GM18502 (cell line): ENCODE measurements around the gene WFDC9.
"Not testable (repeated sequence)": the region's sequence is repeated elsewhere in the genome, so short reads cannot be mapped to it uniquely, and the experiment has no call there.

Source experiments
- ATAC-seq: cut with Tn5 transposase; IDR thresholded peaks from one replicate; pipeline ENCODE4 v1.9.1; 2021; ENCODE audit warnings: mild to moderate bottlenecking; ENCODE audit not compliant: unreplicated experiment, poor library complexity

Gene WFDC9

DNA sequence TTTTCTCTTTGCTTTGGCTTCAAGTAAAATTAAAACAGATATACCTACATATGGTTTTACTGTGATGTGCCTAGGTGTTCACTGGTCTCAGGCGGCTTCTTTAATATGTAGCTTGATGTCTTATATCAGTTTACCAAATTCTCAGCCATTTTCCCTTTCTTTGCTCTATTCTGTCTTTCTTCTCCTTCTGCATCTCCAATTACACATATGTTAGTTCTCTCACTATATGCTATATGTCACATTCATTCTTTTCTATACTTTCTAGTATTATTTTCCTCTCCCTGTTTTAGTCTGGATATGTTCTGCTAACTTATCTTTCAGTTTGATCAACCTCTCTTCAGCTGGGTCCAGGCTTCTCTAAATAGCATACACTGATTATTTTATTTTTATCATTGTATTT, 37.6 kb downstream of the WFDC9 start:
- ATAC-seq, result no peak

DNA sequence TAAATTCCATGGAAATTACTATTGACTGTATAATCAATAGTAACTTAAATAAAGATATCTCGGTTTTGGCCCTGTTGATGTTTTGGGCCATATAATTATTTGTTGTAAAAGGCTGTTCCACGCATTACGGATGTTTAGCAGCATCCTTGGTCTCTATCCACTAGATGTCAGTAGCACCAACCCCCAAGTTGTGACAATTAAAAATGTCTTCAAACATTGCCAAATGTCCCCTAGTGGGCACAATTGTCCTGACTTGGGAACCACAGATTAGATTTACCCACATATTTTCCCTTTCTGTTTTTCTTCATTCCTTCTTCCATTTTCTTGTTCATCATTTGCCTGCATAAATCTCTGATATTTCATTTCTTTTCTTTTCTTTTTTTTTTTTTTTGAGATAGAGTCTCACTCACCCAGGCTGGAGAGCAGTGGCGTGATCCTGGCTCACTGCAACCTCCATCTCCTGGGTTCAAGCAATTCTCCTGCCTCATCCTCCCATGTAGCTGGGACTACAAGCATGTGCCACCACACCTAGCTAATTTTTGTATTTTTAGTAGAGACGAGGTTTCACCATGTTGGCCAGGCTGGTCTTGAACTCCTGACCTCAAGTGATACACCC, 38.4 kb downstream of the WFDC9 start:
- no peak for ATAC-seq

GRCh38 chr20:45589725-45590124, 41.4 kb downstream of the WFDC9 start:
- ATAC-seq, result no peak

DNA sequence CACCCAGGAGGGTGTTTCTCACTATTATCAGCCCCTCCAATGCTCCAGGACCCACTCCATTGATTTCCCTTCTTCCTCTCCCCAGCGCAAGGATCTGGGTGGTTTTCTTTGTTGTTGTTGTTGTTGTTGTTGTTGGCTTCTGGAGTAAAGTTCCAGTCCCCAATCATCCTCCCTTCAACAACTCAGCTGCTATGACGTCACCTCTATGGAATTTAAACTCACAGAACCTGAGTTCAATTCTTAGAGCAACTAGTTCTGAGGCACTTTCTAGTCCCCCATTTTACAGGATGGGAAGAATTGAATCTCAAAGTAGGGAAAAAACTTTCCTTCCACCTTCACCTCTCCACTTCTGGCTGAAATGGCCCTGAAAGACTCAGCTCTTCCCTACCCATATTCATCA, 42.3 kb downstream of the WFDC9 start:
- no peak for ATAC-seq

- not testable (repeated sequence) for ATAC-seq
These were observed 45.1 kb downstream of the WFDC9 start for GRCh38 chr20:45585986-45586385.

DNA sequence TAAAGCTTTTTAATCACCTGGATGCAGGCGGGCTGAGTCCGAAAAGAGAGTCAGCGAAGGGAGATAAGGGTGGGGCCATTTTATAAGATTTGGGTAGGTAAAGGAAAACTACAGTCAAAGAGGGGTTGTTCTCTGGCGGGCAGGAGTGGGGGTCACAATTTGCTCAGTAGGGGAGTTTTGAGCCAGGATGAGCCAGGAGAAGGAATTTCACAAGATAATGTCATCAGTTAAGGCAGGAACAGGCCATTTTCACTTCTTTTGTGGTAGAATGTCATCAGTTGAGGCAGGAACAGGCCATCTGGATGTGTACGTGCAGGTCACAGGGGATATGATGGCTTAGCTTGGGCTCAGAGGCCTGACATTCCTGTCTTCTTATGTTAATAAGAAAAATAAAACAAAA, 46.8 kb downstream of the WFDC9 start:
- ATAC-seq, result not testable (repeated sequence)

DNA sequence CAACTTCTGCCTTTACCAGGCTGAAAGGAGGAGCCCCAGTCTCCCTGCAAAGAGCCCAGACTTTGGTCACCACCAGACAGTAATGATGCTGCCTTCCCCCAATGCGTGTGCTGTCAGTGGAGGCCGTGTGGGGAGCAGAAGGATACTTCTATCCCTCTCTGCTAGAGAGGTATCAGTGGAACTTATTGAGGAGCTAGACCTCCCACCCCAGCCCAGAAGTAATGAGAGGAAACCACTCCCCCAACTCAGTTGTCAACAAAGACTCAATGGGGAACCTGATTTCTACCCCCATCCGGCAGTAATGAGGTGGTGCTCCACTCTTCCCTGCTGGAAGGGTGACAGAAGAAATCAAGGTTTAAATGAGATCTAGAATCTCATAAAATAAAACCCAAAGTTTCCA, 47.6 kb downstream of the WFDC9 start:
- ATAC-seq, result no peak

DNA sequence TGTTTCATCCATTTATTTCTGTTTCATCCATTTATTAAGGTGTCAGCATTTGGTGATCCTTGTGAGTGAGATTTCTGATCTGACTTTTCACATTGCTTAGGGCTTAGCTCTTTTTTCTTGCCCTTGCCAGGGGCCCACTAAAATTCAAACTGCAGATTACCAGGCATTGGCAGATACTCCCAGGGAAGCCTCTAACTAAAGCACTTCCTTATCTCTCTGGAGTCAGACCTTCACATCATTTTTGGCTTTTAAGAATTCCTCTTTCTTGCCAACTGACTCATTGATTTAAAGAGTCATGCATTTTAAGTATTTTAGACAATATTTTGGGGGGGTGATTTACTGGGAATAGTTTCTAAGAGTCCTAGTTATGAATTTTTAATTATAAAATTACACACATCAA, 49.4 kb downstream of the WFDC9 start:
- ATAC-seq, result no peak

DNA sequence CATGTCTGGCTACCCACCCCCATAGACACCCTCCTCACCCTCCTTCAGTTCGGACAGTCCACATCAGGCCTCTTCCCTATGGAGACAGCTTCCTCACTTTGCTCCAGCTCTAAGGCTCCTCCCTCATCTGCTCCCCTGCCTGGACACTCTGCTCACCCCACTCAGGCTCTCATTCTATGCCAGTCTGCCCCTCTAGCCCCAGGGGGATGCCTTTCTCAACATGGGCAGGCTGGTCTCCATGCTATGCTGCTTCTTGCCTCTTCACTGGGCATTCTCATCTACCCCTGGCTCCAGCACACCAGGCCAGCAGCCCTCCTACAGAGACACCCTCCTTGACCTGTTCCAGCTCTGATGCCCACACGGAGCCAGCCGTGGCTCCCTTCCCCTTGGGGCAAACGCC, 51.9 kb downstream of the WFDC9 start, which contains the start of gene WFDC8:
Gene WFDC8, minus strand, starts transcription at position 101 of the 400 bp plus-strand sequence. Its CDS starts 37 bp downstream, at position 64.
- no peak for ATAC-seq

GRCh38 chr20:45578231-45578630, 52.9 kb downstream of the WFDC9 start:
- ATAC-seq, result no peak

- ATAC-seq, result no peak
These were observed 54.1 kb downstream of the WFDC9 start for GRCh38 chr20:45576995-45577394.

DNA sequence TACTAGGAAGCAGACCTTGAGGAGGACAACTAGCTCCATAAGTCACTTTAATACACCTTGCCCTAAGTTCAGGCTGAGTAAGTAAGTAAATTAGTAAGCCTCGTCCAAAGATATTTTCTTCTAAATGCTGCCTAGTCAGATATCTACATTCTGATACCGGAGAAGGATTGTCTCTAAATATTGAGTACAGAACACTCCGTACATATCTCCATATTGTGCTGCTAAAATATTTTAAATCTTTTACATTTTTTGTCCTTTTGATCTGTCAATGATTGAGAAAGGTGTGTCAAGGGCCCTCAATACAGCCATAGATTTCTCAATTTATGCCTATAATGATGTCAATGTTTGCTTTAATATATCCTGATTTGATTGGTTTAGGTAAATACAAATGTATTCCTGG, 55.2 kb downstream of the WFDC9 start:
- no peak for ATAC-seq

DNA sequence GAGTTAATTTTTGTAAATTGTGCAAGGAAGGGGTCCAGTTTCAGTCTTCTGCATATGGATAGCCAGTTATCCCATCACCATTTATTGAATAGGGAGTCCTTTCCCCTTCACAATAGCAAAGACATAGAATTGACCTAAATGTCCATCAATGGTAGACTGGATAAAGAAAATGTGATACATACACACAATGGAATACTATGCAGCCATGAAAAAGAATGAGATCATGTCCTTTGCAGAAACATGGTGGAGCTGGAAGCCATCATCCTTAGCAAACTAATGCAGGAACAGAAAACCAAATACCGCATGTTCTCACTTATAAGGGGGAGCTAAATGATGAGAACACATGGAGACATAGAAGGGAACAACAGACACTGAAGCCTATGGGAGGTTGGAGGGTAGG, 61.4 kb downstream of the WFDC9 start:
- not testable (repeated sequence) for ATAC-seq

- no peak for ATAC-seq
These were observed 66.3 kb downstream of the WFDC9 start for GRCh38 chr20:45564760-45565276.
